Spinal cord (tissue), 10 donors: ENCODE data around the gene GABRA5. TPM values are rescaled to one million over a fixed set of nuclear protein-coding genes. Genes with fewer than 3 reads are reported as not detected.
A peak's percentile ranks its signal among the peaks of the same experiment; 100 is the strongest.

Experiments used
- DNase-seq, 6 donors: peaks; one replicate each; pipeline versions ENCODE4 v3.0.0 to v3.0.0-alpha.2; 2013 to 2015; ENCODE audit warnings: low spot score in 6 of 6, low read depth in 4 of 6
- H3K27ac ChIP-seq: one replicate; pipeline ENCODE4 v1.5.1; 2013; ENCODE audit warnings: low read depth, low read length, control low read depth
- H3K27me3 ChIP-seq: one replicate; pipeline ENCODE4 v1.6.1; 2013; ENCODE audit warnings: low read length; ENCODE audit not compliant: control insufficient read depth, insufficient read depth
- H3K36me3 ChIP-seq: one replicate; pipeline ENCODE4 v1.6.1; 2013; ENCODE audit warnings: low read length; ENCODE audit not compliant: control insufficient read depth, insufficient read depth
- H3K4me1 ChIP-seq: one replicate; pipeline ENCODE4 v1.6.1; 2013; ENCODE audit warnings: low read length; ENCODE audit not compliant: control insufficient read depth, insufficient read depth
- H3K4me3 ChIP-seq: one replicate; pipeline ENCODE4 v1.5.1; 2013; ENCODE audit warnings: low read depth, low read length, control low read depth
- H3K9me3 ChIP-seq: one replicate; pipeline ENCODE4 v1.6.1; 2013; ENCODE audit warnings: low read length; ENCODE audit not compliant: control insufficient read depth, insufficient read depth
- WGBS: methylation state at CpG from one replicate; pipeline ENCODE4 v1.1.5; 2013; ENCODE audit warnings: missing lambda C conversion rate; ENCODE audit not compliant: insufficient coverage; 5-methylcytosine and 5-hydroxymethylcytosine counted together
- polyA plus RNA-seq, 2 donors: library from polyadenylated mRNA; unstranded; fragments of 120-200 nt; gene quantifications; one replicate each; pipeline ENCODE4 v1.2.1, GENCODE V29; 2013; ENCODE audit not compliant: insufficient read length in 2 of 2
- total RNA-seq, 2 donors: library from RNA; depleted of rRNA in 1 of 2; stranded (reverse); fragments of 120-200 nt in 1 of 2; fragments of >200 nt in 1 of 2; gene quantifications; one replicate each; pipeline versions ENCODE4 v1.2.3 to v1.2.4, GENCODE V29; 2013 to 2014
- donor health status: healthy.

Gene GABRA5
- total and polyA plus RNA-seq, 4 donors = 7.9 to 33.8 (median 31.1) TPM

GRCh38 chr15:26935322-26935721, 68.5 kb downstream of the GABRA5 start:
- no peaks in the 10 kb centered on the region for H3K4me1 ChIP-seq
- no peak overlapping the region for H3K27ac ChIP-seq
- WGBS = 98% methylated on average over 12 of the region's 12 CpGs
- no peak for DNase-seq
- H3K9me3 ChIP-seq = peaks cover 3% of the 10 kb centered on the region
- no peaks in the 10 kb centered on the region for H3K27me3 ChIP-seq
- peaks cover 7% of the 10 kb centered on the region for H3K36me3 ChIP-seq
- H3K4me3 ChIP-seq = no peak overlapping the region

DNA sequence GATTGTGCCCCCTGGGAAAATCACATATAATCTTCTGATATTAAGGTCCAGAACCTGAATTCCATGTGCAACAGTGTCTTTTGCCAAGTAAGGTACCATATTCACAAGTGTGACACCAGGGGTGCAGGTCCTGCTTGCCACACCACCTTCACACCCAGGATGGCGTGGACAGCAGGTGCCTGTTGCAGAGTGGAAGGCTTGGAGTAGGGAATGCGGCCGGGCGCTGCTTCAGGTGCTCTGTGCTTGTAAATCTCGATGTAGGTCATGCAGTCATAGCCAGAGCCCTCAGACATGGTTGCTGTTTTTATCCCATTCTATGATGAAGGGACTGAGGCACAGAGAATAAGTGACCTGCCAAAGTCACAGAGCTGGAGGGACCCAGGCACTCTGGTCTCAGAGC, 69.6 kb downstream of the GABRA5 start:
- no peak overlapping the region for H3K4me3 ChIP-seq
- no peak overlapping the region for H3K27ac ChIP-seq
- no peak for DNase-seq
- WGBS = 100% methylated on average over 5 of the region's 5 CpGs
- no peaks in the 10 kb centered on the region for H3K4me1 ChIP-seq
- H3K36me3 ChIP-seq = peaks cover 7% of the 10 kb centered on the region
- H3K9me3 ChIP-seq = peaks cover under 1% of the 10 kb centered on the region
- no peaks in the 10 kb centered on the region for H3K27me3 ChIP-seq

DNA sequence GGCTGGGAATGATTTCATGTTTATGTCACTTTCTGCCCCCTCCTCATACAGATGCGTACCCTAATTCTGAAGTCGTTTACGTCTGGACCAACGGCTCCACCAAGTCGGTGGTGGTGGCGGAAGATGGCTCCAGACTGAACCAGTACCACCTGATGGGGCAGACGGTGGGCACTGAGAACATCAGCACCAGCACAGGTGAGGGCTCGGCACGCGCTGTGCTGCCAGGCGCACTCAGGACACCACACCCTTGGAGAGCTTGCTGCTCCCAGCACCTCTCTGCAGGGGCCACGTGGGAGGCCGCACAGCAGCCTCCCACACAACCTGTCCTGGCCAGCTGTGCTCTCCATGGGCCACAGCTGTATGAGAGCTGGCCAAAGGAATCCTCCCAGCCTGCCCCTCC, 70.3 kb downstream of the GABRA5 start:
- Histone ChIP-seq H3K4me1 (no peaks in the 10 kb centered on the region), H3K27ac (no peak overlapping the region), H3K9me3 (no peaks in the 10 kb centered on the region), H3K27me3 (no peaks in the 10 kb centered on the region), H3K4me3 (no peak overlapping the region), H3K36me3 (peaks cover 7% of the 10 kb centered on the region)
- no peak for DNase-seq
- 89% methylated on average over 12 of the region's 13 CpGs for WGBS

DNA sequence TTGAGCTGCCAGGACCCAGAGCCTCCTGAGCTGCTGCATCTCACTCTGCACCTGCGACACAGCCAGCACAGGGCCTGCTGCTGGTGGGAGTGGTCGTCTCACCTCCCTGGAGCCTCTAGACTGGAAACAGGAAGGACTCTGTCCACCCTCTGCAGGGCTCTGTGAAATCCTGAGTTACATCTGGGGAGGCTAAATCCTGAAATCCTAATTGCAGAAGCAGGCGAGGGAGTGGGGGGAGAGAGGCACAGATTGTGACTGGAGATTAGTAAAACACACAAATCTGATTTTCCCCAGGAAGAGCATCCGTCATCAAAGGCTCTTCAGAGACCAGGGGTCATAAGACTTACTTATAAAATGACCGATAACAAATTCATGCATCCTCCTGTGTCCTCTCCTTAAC, 72.5 kb downstream of the GABRA5 start:
- Histone ChIP-seq H3K27me3 (no peaks in the 10 kb centered on the region), H3K27ac (no peak overlapping the region), H3K4me3 (no peak overlapping the region), H3K9me3 (no peaks in the 10 kb centered on the region), H3K36me3 (peaks cover 7% of the 10 kb centered on the region), H3K4me1 (no peaks in the 10 kb centered on the region)
- WGBS = 74% methylated on average over 2 of the region's 5 CpGs
- DNase-seq = no peak

GRCh38 chr15:26941489-26941888, 74.6 kb downstream of the GABRA5 start:
- no peaks in the 10 kb centered on the region for H3K9me3 ChIP-seq
- H3K27me3 ChIP-seq = no peaks in the 10 kb centered on the region
- H3K4me3 ChIP-seq = no peak overlapping the region
- H3K4me1 ChIP-seq = no peaks in the 10 kb centered on the region
- no peak overlapping the region for H3K27ac ChIP-seq
- no peak for DNase-seq
- WGBS = 100% methylated on average over 3 of the region's 5 CpGs
- peaks cover 7% of the 10 kb centered on the region for H3K36me3 ChIP-seq

- Histone ChIP-seq H3K4me3 (no peak overlapping the region), H3K4me1 (no peaks in the 10 kb centered on the region), H3K27ac (no peak overlapping the region), H3K27me3 (no peaks in the 10 kb centered on the region), H3K9me3 (no peaks in the 10 kb centered on the region), H3K36me3 (no peaks in the 10 kb centered on the region)
- DNase-seq = peak in 2 of 6 donors; percentile 9 to 44
- WGBS = 53% methylated on average over 4 of the region's 8 CpGs
Measured at GRCh38 chr15:26943866-26944265, 77.0 kb downstream of the GABRA5 start.

DNA sequence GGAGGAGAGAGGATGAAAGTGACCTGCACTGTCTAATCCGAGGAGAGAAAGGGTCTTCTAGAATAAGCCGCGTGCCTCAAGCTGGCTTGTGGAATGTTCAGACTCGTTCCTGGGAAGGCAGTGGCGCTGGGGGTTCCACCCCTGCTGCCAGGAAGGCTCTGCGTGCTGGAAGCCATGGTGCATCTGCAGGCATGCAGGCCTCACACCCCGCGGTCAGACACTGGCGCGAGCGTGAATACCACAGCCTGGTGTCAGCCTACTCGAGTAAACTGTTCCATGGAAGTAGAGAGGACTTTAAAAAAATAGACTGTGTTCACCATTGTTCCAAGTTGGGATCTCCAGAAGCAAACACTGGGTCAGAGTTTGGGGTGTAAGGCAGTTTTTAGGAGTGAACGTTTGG, 78.2 kb downstream of the GABRA5 start:
- 87% methylated on average over 13 of the region's 13 CpGs for WGBS
- no peaks in the 10 kb centered on the region for H3K4me1 ChIP-seq

DNA sequence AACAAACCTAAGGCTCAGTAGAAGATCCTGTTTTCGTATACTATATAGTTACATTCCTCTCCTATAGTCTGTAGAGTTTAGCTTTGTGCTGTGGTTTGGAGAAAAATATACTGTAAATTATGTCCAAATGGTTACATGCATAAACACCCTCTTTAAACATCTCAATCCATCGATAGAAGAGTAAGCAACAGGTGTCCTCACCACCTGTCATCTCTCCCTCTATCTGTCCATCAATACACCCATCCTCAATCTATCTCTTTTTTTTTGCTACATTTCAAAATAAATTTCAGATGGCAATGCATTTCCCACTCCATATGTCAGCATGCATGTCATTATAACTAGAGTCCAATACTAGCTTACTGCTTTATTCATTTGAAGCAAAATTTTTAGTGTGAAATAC, 83.1 kb downstream of the GABRA5 start:
- no peak overlapping the region for H3K27ac ChIP-seq
- H3K27me3 ChIP-seq = no peaks in the 10 kb centered on the region
- H3K9me3 ChIP-seq = peaks cover 2% of the 10 kb centered on the region
- no peaks in the 10 kb centered on the region for H3K4me1 ChIP-seq
- 100% methylated on average over 1 of the region's 2 CpGs for WGBS
- DNase-seq = peak in 1 of 6 donors; percentile 83
- no peak overlapping the region for H3K4me3 ChIP-seq
- H3K36me3 ChIP-seq = no peaks in the 10 kb centered on the region

More for the DNA sequence above, 78.2 kb downstream of the GABRA5 start:
- no peaks in the 10 kb centered on the region for H3K27me3 ChIP-seq
- H3K36me3 ChIP-seq = no peaks in the 10 kb centered on the region
- DNase-seq = no peak
- no peak overlapping the region for H3K4me3 ChIP-seq
- H3K27ac ChIP-seq = no peak overlapping the region
- no peaks in the 10 kb centered on the region for H3K9me3 ChIP-seq

DNA sequence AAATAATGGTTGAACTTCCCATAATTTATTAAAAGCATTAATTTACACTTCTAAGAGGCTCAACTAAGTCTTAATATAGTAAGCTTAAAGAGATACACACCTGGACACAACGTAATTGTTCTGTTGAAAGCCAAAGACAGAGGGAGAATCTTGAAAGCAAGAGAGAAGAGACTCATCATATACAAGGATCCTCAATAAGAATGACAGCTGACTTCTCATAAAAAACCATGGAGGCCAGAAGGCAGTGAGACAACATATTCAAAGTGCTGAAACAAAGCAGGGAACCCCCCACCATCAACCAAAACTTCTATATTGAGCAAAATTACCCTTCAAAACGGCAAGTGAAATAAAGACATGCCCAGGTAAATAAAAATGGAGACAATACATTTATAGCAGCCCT, 87.5 kb downstream of the GABRA5 start:
- Histone ChIP-seq H3K9me3 (peaks cover 2% of the 10 kb centered on the region), H3K36me3 (no peaks in the 10 kb centered on the region), H3K4me3 (no peak overlapping the region), H3K4me1 (no peaks in the 10 kb centered on the region), H3K27me3 (no peaks in the 10 kb centered on the region), H3K27ac (no peak overlapping the region)
- WGBS = no CpG with 5 or more reads among the region's 2 CpGs
- no peak for DNase-seq

DNA sequence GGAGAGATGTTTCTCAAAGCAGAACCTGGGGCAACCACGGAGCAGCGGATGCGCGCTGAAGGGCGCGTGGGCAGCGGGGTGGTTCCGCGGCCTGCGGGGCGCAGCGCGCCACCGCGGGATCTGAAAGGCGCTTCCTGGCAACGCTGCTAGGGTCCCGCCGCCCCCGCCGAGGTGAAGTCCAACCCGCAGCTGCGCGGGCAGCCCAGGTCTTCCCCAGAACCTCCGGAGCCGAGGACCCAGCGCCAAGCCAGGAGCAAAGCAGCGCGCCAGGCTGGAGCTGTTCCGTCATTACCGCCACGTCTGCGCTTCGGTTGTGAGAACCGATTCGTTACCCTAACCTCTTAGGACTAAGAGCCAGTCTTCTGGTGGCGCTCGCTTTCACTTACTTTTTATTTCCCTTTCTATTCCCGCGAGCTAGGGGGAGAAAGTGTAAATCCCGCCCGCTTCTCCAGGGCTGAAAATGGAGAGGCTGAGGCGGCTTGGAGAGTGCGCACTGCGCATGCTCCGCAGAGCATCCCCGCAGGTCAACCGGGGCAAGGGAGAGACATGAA, 100.9 kb downstream of the GABRA5 start:
- Histone ChIP-seq H3K27me3 (peaks cover 2% of the 10 kb centered on the region), H3K9me3 (no peaks in the 10 kb centered on the region), H3K4me3 (peak overlapping the region; percentile 45), H3K36me3 (no peaks in the 10 kb centered on the region), H3K4me1 (peaks cover 7% of the 10 kb centered on the region), H3K27ac (peak overlapping the region; percentile 44)
- peak in 4 of 6 donors; percentile 60 to 95 (median 75) for DNase-seq
- under 1% methylated on average over 36 of the region's 48 CpGs for WGBS
